Parathyroid adenoma (tissue), 2 donors: ENCODE measurements around the gene LRCH1.

Experiments used
- H2AFZ ChIP-seq: fragments of 300-600 bp; sonication (generic); one replicate; pipeline ENCODE4 v1.7.0; 2017; ENCODE audit warnings: antibody characterized with exemption, mild to moderate bottlenecking
- H3K27ac ChIP-seq: fragments of 300-600 bp; sonication (generic); one replicate; pipeline ENCODE4 v1.7.0; 2017
- H3K27me3 ChIP-seq: fragments of 300-600 bp; sonication (generic); one replicate; pipeline ENCODE4 v1.7.0; 2017; ENCODE audit warnings: low read length; ENCODE audit not compliant: control insufficient read depth, insufficient read depth
- H3K36me3 ChIP-seq: fragments of 300-600 bp; sonication (generic); one replicate; pipeline ENCODE4 v1.7.0; 2017; ENCODE audit warnings: low read length; ENCODE audit not compliant: control insufficient read depth, insufficient read depth
- H3K4me1 ChIP-seq: fragments of 300-600 bp; sonication (generic); one replicate; pipeline ENCODE4 v1.7.0; 2017; ENCODE audit warnings: control low read depth
- H3K4me2 ChIP-seq: fragments of 300-600 bp; sonication (generic); one replicate; pipeline ENCODE4 v1.7.0; 2017; ENCODE audit warnings: low read length
- H3K4me3 ChIP-seq: fragments of 300-600 bp; sonication (generic); one replicate; pipeline ENCODE4 v1.7.0; 2017; ENCODE audit warnings: low read depth, low read length
- H3K79me2 ChIP-seq: fragments of 300-600 bp; sonication (generic); one replicate; pipeline ENCODE4 v1.7.0; 2017; ENCODE audit warnings: control low read depth
- H3K9ac ChIP-seq: fragments of 300-600 bp; sonication (generic); one replicate; pipeline ENCODE4 v1.7.0; 2017; ENCODE audit warnings: mild to moderate bottlenecking
- H3K9me3 ChIP-seq: fragments of 300-600 bp; sonication (generic); one replicate; pipeline ENCODE4 v1.7.0; 2017; ENCODE audit warnings: low read length; ENCODE audit not compliant: control insufficient read depth
- TF ChIP-seq, protein P1 (sequence below): fragments of 300-600 bp; sonication (generic); IDR thresholded peaks from one replicate; pipeline ENCODE4 v1.7.0; 2017; ENCODE audit warnings: antibody characterized with exemption, mild to moderate bottlenecking
- donor health status: primary hyperparathyroidism.

LRCH1 gene

DNA sequence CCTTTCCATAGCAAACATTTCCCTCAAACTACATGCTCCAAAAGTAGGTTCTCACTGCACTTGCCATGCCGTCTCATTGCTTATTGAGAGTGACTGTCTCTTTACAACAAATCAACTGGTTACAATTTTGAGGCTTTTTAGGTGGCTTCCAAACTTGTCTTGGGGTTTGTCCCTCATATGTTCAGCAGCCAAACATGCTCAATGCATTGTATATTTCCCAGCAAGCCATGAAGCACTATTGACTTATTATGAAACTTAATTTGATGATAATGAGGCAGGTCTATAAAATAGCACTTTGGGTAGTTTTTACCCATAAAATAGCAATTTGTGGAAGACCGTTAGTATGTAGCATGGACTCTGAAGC lies 78.2 kb downstream of the LRCH1 start:
- Histone ChIP-seq H3K4me1 (peaks cover 8% of the 10 kb centered on the region), H3K27ac (no peak overlapping the region)

DNA sequence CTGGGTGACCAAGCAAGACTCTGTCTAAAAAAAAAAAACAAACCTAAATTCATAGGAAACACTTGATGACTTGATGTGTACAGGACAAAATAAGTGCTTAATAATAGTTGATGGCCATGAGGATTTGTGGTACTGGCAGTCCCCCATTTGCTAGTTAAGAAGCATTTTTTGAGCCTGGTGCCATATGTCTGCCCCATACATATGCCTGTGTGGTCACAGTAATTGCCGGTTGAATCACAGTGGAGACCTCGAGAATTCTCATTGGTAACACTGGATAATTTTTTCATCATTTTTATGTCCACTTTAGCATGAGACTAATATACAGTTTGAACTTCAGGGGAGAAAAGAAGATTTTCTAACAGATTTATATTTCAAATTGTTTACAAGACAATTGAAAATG lies 79.2 kb downstream of the LRCH1 start:
- H3K36me3 ChIP-seq, result no peaks in the 10 kb centered on the region
- H3K4me2 ChIP-seq, result no peak overlapping the region
- H3K79me2 ChIP-seq, result peaks cover 13% of the 10 kb centered on the region
- H3K4me3 ChIP-seq, result no peak overlapping the region
- no peak overlapping the region for H3K27ac ChIP-seq
- H2AFZ ChIP-seq, result no peak overlapping the region
- H3K4me1 ChIP-seq, result peaks cover 8% of the 10 kb centered on the region
- H3K27me3 ChIP-seq, result no peaks in the 10 kb centered on the region
- H3K9ac ChIP-seq, result no peak overlapping the region
- TF ChIP-seq, protein P1, sequence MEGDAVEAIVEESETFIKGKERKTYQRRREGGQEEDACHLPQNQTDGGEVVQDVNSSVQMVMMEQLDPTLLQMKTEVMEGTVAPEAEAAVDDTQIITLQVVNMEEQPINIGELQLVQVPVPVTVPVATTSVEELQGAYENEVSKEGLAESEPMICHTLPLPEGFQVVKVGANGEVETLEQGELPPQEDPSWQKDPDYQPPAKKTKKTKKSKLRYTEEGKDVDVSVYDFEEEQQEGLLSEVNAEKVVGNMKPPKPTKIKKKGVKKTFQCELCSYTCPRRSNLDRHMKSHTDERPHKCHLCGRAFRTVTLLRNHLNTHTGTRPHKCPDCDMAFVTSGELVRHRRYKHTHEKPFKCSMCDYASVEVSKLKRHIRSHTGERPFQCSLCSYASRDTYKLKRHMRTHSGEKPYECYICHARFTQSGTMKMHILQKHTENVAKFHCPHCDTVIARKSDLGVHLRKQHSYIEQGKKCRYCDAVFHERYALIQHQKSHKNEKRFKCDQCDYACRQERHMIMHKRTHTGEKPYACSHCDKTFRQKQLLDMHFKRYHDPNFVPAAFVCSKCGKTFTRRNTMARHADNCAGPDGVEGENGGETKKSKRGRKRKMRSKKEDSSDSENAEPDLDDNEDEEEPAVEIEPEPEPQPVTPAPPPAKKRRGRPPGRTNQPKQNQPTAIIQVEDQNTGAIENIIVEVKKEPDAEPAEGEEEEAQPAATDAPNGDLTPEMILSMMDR, result no peak
- H3K9me3 ChIP-seq, result no peaks in the 10 kb centered on the region

More for the DNA sequence above, 78.2 kb downstream of the LRCH1 start:
- H3K4me3 ChIP-seq, result no peak overlapping the region
- no peaks in the 10 kb centered on the region for H3K27me3 ChIP-seq
- H3K9ac ChIP-seq, result no peak overlapping the region
- H2AFZ ChIP-seq, result no peak overlapping the region
- H3K36me3 ChIP-seq, result no peaks in the 10 kb centered on the region
- no peaks in the 10 kb centered on the region for H3K9me3 ChIP-seq
- peaks cover 6% of the 10 kb centered on the region for H3K79me2 ChIP-seq
- TF ChIP-seq, protein P1, result no peak
- H3K4me2 ChIP-seq, result no peak overlapping the region

DNA sequence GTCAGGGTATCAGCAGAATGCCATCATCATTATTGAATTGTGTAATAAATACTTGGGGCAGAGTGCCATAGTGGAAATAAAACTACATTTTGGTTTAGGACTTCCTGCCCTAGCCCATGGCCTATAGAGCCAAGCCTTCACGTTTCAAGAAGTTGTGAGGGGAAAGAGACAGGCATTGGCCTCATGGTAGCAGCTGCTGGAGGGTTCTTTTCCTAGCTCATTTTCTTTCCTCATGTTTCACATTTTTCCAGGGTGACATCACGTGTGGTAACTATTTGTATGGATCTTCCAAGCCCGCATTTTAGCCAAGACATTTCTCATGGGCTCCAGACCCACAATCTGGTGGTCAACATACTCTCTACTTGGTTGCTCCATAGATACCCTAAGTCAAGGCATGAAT lies 80.4 kb downstream of the LRCH1 start:
- H3K9ac ChIP-seq, result no peak overlapping the region
- no peak overlapping the region for H3K27ac ChIP-seq
- H2AFZ ChIP-seq, result no peak overlapping the region
- no peaks in the 10 kb centered on the region for H3K9me3 ChIP-seq
- H3K4me2 ChIP-seq, result no peak overlapping the region
- H3K79me2 ChIP-seq, result peaks cover 16% of the 10 kb centered on the region
- no peak overlapping the region for H3K4me3 ChIP-seq
- peaks cover 8% of the 10 kb centered on the region for H3K4me1 ChIP-seq
- H3K36me3 ChIP-seq, result no peaks in the 10 kb centered on the region
- H3K27me3 ChIP-seq, result no peaks in the 10 kb centered on the region
- TF ChIP-seq, protein P1, result no peak

DNA sequence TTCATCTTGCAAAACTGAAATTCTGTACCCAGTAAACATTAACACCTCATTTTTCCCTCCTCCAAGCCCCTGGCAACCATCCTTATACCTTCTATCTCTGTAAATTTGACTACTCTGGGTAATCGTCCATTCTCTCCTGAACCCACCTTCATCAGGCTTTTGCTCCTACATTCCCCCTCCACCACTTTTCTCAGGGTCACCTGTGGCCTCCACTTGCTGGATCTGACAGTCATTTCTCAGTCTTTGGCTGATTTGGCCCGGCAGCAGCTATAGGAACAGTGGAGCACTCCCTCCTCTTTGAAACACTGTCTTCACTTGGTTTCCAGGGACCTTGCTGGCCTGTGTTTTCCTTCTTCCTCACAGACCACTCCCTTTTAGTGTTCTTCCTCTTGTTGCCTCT lies 83.5 kb downstream of the LRCH1 start:
- Histone ChIP-seq H3K27me3 (no peaks in the 10 kb centered on the region), H3K79me2 (peaks cover 16% of the 10 kb centered on the region), H3K27ac (no peak overlapping the region), H2AFZ (no peak overlapping the region), H3K4me1 (peaks cover 12% of the 10 kb centered on the region), H3K9ac (no peak overlapping the region), H3K9me3 (no peaks in the 10 kb centered on the region), H3K36me3 (no peaks in the 10 kb centered on the region), H3K4me2 (no peak overlapping the region), H3K4me3 (no peak overlapping the region)
- TF ChIP-seq, protein P1, result no peak

DNA sequence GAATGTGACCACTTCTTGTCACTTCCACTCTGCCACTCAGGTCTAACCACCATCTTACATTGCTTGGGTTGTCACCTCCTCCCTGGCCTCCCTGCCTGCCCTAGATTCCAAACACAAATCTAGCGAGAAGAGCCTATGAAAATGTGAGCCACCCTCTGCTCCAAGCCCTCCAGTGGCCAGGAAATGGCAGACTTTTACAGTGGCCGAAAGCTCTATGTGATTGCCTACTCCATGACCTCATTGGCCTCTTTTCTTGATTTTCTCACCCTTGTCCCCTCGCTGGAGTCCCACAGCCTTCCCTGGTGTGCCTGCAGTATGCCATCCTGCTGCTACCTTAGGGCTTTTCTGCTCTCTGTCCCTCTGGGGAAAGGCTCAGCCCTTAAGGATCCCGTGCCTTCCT lies 84.2 kb downstream of the LRCH1 start:
- H3K4me2 ChIP-seq, result no peak overlapping the region
- H2AFZ ChIP-seq, result no peak overlapping the region
- no peaks in the 10 kb centered on the region for H3K36me3 ChIP-seq
- no peak overlapping the region for H3K4me3 ChIP-seq
- H3K27ac ChIP-seq, result no peak overlapping the region
- peaks cover 16% of the 10 kb centered on the region for H3K79me2 ChIP-seq
- H3K9me3 ChIP-seq, result no peaks in the 10 kb centered on the region
- H3K4me1 ChIP-seq, result peaks cover 12% of the 10 kb centered on the region
- H3K27me3 ChIP-seq, result no peaks in the 10 kb centered on the region
- TF ChIP-seq, protein P1, result no peak
- no peak overlapping the region for H3K9ac ChIP-seq
